ENCODE results near the gene ACTG1. TPM values are rescaled to one million over a fixed set of nuclear protein-coding genes. Genes with fewer than 3 reads are reported as not detected.

Gene ACTG1
- total and polyA plus RNA-seq, 9 of the 15 experiments (the other 6 are each of a cell fraction or from before 2014, with no cell fraction given): 224 to 1,775 (median 568) TPM

- peak; percentile 80 for TF ChIP-seq TFAP4 (CRISPR knock-in tag; IDR thresholded peaks at IDR 0.05; ENCODE audit: borderline replicate concordance)
- TF ChIP-seq CCNT2 (IDR thresholded peaks at IDR 0.05; ENCODE audit: borderline replicate concordance, extremely low read depth, insufficient read length, low read depth, low read length): peak; percentile 68
- TF ChIP-seq PRMT5 (CRISPR knock-in tag; IDR thresholded peaks at IDR 0.05): no peak
- TF ChIP-seq ZNF511 (CRISPR knock-in tag; IDR thresholded peaks at IDR 0.05): peak; percentile 17
- TF ChIP-seq ESRRA (IDR thresholded peaks at IDR 0.05; ENCODE audit: borderline replicate concordance, low read depth): no peak; the same call in 1 of the 2 replicates
- peak; percentile 66 for TF ChIP-seq CREM (IDR thresholded peaks at IDR 0.05; ENCODE audit: low read depth)
- TF ChIP-seq CTCF (IDR thresholded peaks at IDR 0.05 in 2 of 3, conservative IDR thresholded peaks at IDR 0.05 in 1 of 3; ENCODE audit: insufficient read depth in 2 of 3, low read depth in 1 of 3, low read length in 3 of 3): peak in 1 of 3 experiments; percentile 7; a peak in 1 of 6 replicates
- no peak for TF ChIP-seq NCOA2 (IDR thresholded peaks at IDR 0.05; ENCODE audit: partially characterized antibody in 2 of 2)
- no peak for TF ChIP-seq HNRNPL (IDR thresholded peaks at IDR 0.05; ENCODE audit: low read depth, low read length)
- TF ChIP-seq HNRNPLL (IDR thresholded peaks at IDR 0.05; ENCODE audit: low read depth, low read length, poor library complexity, severe bottlenecking): peak; percentile 96
- TF ChIP-seq NR2C2 (CRISPR knock-in tag; IDR thresholded peaks at IDR 0.05): no peak
- peak; percentile 57; the same call in 1 of the 2 replicates for TF ChIP-seq NR2C2 (tag; IDR thresholded peaks at IDR 0.05)
- no peak for TF ChIP-seq ZNF655 (CRISPR knock-in tag; IDR thresholded peaks at IDR 0.05)
- TF ChIP-seq SNAPC5 (CRISPR knock-in tag; IDR thresholded peaks at IDR 0.05): no peak
- TF ChIP-seq MNT (conservative IDR thresholded peaks at IDR 0.05): peak; percentile 95 to 97
- peak; percentile 77 for TF ChIP-seq ZFX (CRISPR knock-in tag; IDR thresholded peaks at IDR 0.05)
- TF ChIP-seq CREB3L1 (IDR thresholded peaks at IDR 0.05; ENCODE audit: borderline replicate concordance, low read depth): 0 out of 2 replicates have a peak, but pooled peaks have one; percentile 74
Observed at GRCh38 chr17:81552244-81553017, 39.8 kb upstream of the ACTG1 start, which contains the start of gene FAAP100 (continued).

All from K562 (cell line).